ENCODE data around the gene SLC16A6.

DNA sequence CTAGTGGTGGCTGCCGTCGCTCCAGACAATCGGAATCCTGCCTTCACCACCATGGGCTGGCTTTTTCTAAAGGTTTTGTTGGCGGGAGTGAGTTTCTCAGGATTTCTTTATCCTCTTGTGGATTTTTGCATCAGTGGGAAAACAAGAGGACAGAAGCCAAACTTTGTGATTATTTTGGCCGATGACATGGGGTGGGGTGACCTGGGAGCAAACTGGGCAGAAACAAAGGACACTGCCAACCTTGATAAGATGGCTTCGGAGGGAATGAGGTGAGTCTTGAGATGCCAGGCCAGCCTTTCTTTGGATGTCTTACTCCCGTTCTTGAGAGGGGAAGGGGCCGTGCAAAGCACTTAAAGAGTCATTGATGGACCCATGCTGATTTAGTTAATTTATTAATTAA is 16.5 kb upstream of the SLC16A6 start:
- TF ChIP-seq EZH2 (IDR thresholded peaks at IDR 0.05; ENCODE audit: insufficient read depth, poor library complexity, severe bottlenecking) (no peak), EZH2phosphoT487 (IDR thresholded peaks at IDR 0.05; ENCODE audit: insufficient read depth, low read depth) (no peak)

Data from GM23248 (cell line).